SK-N-SH (cell line): Measurements from ENCODE around the gene GALNTL6. TPM values are rescaled to one million over a fixed set of nuclear protein-coding genes. Genes with fewer than 3 reads are reported as not detected.

Experiments used
- CTCF ChIA-PET: fragments of 300-600, 350-600 bp; formaldehyde crosslinking; extraction: SDS; loops from one replicate; lab custom pipeline; 2021; lab: Yijun Ruan, JAX
- POLR2A ChIA-PET: fragments of 350-600 bp; sonication (Branson Sonifier 250); formaldehyde crosslinking; extraction: SDS; loops from one replicate; lab custom pipeline; 2020; ENCODE audit warnings: antibody characterized with exemption, inconsistent platforms; lab: Yijun Ruan, JAX
- DNase-seq: peaks from one replicate; pipeline ENCODE4 v3.0.0; 2012
- H2AFZ ChIP-seq: fragments of 200-600 bp; sonication (generic); 2 replicates; pipeline ENCODE4 v1.8.1; 2016; ENCODE audit warnings: antibody characterized with exemption, mild to moderate bottlenecking, low read depth
- H3F3A ChIP-seq: fragments of 200-600 bp; sonication (generic); replicated peaks from 2 replicates; pipeline ENCODE3; 2016; ENCODE audit warnings: antibody characterized with exemption, mild to moderate bottlenecking; ENCODE audit not compliant: insufficient read depth
- H3K27ac ChIP-seq, 2 experiments: fragments of 200-500 bp in 1 of 2; fragments of 200-600 bp in 1 of 2; sonication (Bioruptor generic) in 1 of 2; sonication (generic), shearing (Covaris generic) in 1 of 2; 2 replicates each; pipeline versions ENCODE4 v1.5.1 to v1.6.1; 2014 to 2016; ENCODE audit warnings: low read depth in 2 of 2, inconsistent platforms in 1 of 2, low read length in 1 of 2, mild to moderate bottlenecking in 1 of 2, mixed read lengths in 1 of 2
- H3K27me3 ChIP-seq: fragments of 200-600 bp; sonication (generic), shearing (Covaris generic); 2 replicates; pipeline ENCODE4 v1.6.1; 2016; ENCODE audit warnings: mixed run types; ENCODE audit not compliant: insufficient read depth
- H3K36me3 ChIP-seq, 2 experiments: fragments of 200-500 bp in 1 of 2; fragments of 200-600 bp in 1 of 2; sonication (Bioruptor generic) in 1 of 2; sonication (generic) in 1 of 2; replicated peaks in 1 of 2; 2 replicates each; pipeline versions ENCODE3 to v1.5.1; 2014 to 2016; ENCODE audit warnings: low read length in 1 of 2, mild to moderate bottlenecking in 1 of 2; ENCODE audit not compliant: insufficient read depth in 2 of 2, control insufficient read depth in 1 of 2
- H3K4me1 ChIP-seq, 2 experiments: fragments of 200-500 bp in 1 of 2; fragments of 200-600 bp in 1 of 2; sonication (Bioruptor generic) in 1 of 2; sonication (generic), shearing (Covaris generic) in 1 of 2; 2 replicates each; pipeline versions ENCODE4 v1.5.1 to v1.6.1; 2014 to 2016; ENCODE audit warnings: low read depth in 1 of 2, low read length in 1 of 2, mixed run types in 1 of 2; ENCODE audit not compliant: insufficient read depth in 2 of 2, control insufficient read depth in 1 of 2
- H3K4me2 ChIP-seq: fragments of 200-600 bp; sonication (generic), shearing (Covaris generic); 2 replicates; pipeline ENCODE4 v1.6.1; 2017; ENCODE audit warnings: mixed run types
- H3K4me3 ChIP-seq, 2 experiments: fragments of 200-500 bp in 1 of 2; fragments of 200-600 bp in 1 of 2; sonication (Bioruptor generic) in 1 of 2; sonication (generic), shearing (Covaris generic) in 1 of 2; 2 replicates each; pipeline versions ENCODE4 v1.5.1 to v1.8.1; 2014 to 2016; ENCODE audit warnings: low read depth in 2 of 2, inconsistent platforms in 1 of 2, low read length in 1 of 2, mild to moderate bottlenecking in 1 of 2, mixed read lengths in 1 of 2, moderate library complexity in 1 of 2
- H3K79me2 ChIP-seq: fragments of 200-600 bp; sonication (generic); 2 replicates; pipeline ENCODE4 v1.8.1; 2017; ENCODE audit warnings: mild to moderate bottlenecking; ENCODE audit not compliant: insufficient read depth
- H3K9ac ChIP-seq: fragments of 200-600 bp; sonication (generic); 2 replicates; pipeline ENCODE4 v1.6.1; 2017; ENCODE audit warnings: mixed run types
- H3K9me2 ChIP-seq: fragments of 200-600 bp; sonication (generic); 2 replicates; pipeline ENCODE4 v1.6.1; 2017; ENCODE audit warnings: mixed run types
- H3K9me3 ChIP-seq: fragments of 200-600 bp; sonication (generic); 2 replicates; pipeline ENCODE4 v1.6.1; 2017; ENCODE audit warnings: mixed run types, mild to moderate bottlenecking, moderate library complexity
- H4K20me1 ChIP-seq: fragments of 200-600 bp; sonication (generic); 2 replicates; pipeline ENCODE4 v1.6.1; 2017; ENCODE audit warnings: mild to moderate bottlenecking, mixed run types; ENCODE audit not compliant: insufficient read depth
- CHD2 ChIP-seq: fragments of 150-350 bp; IDR thresholded peaks from 2 replicates; pipeline ENCODE4 v1.6.1; 2018; ENCODE audit warnings: low read length; ENCODE audit not compliant: partially characterized antibody
- ELF1 ChIP-seq: IDR thresholded peaks from 2 replicates; pipeline ENCODE4 v1.4.0; 2012
- EZH2phosphoT487 ChIP-seq: fragments of 200-600 bp; sonication (generic); IDR thresholded peaks from 2 replicates; pipeline ENCODE4 v1.6.1; 2017; ENCODE audit warnings: low read depth, mixed run types, mild to moderate bottlenecking, antibody characterized with exemption, moderate library complexity, borderline replicate concordance
- GATA2 ChIP-seq: sonication (generic); formaldehyde crosslinking; IDR thresholded peaks from 2 replicates; pipeline ENCODE4 v1.5.0; 2020; ENCODE audit warnings: mild to moderate bottlenecking, missing genetic modification reagents
- MEF2A ChIP-seq: IDR thresholded peaks from 2 replicates; pipeline ENCODE4 v1.4.0; 2012; ENCODE audit warnings: low read depth, borderline replicate concordance
- MXI1 ChIP-seq: IDR thresholded peaks from 2 replicates; pipeline ENCODE4 v1.6.1; 2012; ENCODE audit warnings: mild to moderate bottlenecking, low read depth, low read length, improper control_type of control experiment
- NRF1 ChIP-seq: IDR thresholded peaks from 2 replicates; pipeline ENCODE4 v1.6.1; 2012; ENCODE audit warnings: low read depth, mild to moderate bottlenecking, low read length
- PBX3 ChIP-seq: IDR thresholded peaks from 2 replicates; pipeline ENCODE4; 2012
- POLR2AphosphoS5 ChIP-seq: IDR thresholded peaks from 2 replicates; pipeline ENCODE4 v1.6.1; 2012; ENCODE audit warnings: low read depth, low read length
- RAD21 ChIP-seq: IDR thresholded peaks from 2 replicates; pipeline ENCODE4 v1.6.1; 2012; ENCODE audit warnings: mild to moderate bottlenecking, low read length
- REST ChIP-seq: IDR thresholded peaks from 2 replicates; pipeline ENCODE4 v1.6.1; 2012; ENCODE audit warnings: mild to moderate bottlenecking, low read depth, low read length, moderate library complexity
- RXRA ChIP-seq: IDR thresholded peaks from 2 replicates; pipeline ENCODE4 v1.4.0; 2012; ENCODE audit warnings: low read depth, mild to moderate bottlenecking, borderline replicate concordance
- SMC3 ChIP-seq: IDR thresholded peaks from 2 replicates; pipeline ENCODE4 v1.6.1; 2012; ENCODE audit warnings: low read depth, low read length, improper control_type of control experiment
- TAF1 ChIP-seq: IDR thresholded peaks from 2 replicates; pipeline ENCODE4 v1.6.1; 2012; ENCODE audit warnings: low read depth, mild to moderate bottlenecking, low read length, moderate library complexity, borderline replicate concordance
- TCF12 ChIP-seq: IDR thresholded peaks from 2 replicates; pipeline ENCODE4 v1.4.0; 2012
- WGBS: methylation state at CpG from one replicate; pipeline ENCODE4 v1.1.6; 2017; ENCODE audit warnings: low lambda C conversion rate; 5-methylcytosine and 5-hydroxymethylcytosine counted together
- polyA plus RNA-seq, 3 experiments: library from polyadenylated mRNA; depleted of rRNA; stranded (reverse); fragments of >200 nt; gene quantifications; 2 replicates each; pipeline ENCODE4 v1.2.3, GENCODE V29; 2012
- TF ChIP-seq, protein P1 (sequence below): fragments of 150-350 bp; IDR thresholded peaks from 2 replicates; pipeline ENCODE4 v1.6.1; 2017; ENCODE audit warnings: antibody characterized with exemption, low read length, low read depth, borderline replicate concordance
- TF ChIP-seq, protein P2 (sequence below): fragments of 200-600 bp; sonication (generic); IDR thresholded peaks from 2 replicates; pipeline ENCODE4 v1.6.1; 2017; ENCODE audit warnings: antibody characterized with exemption, mild to moderate bottlenecking, moderate library complexity

The GALNTL6 gene
- polyA plus RNA-seq, 1 of the 3 experiments (the other 2 are of a cell fraction): 0.07 TPM

GRCh38 chr4:172836661-172837060 lies 1023.5 kb downstream of the GALNTL6 start:
- TF ChIP-seq EZH2phosphoT487 (no peak), ELF1 (no peak), MEF2A (no peak), SMC3 (no peak), GATA2 (CRISPR knock-in tag) (no peak), RAD21 (no peak), REST (no peak), POLR2AphosphoS5 (no peak), PBX3 (no peak), TCF12 (no peak), RXRA (no peak), TAF1 (no peak), MXI1 (no peak), CHD2 (no peak), NRF1 (no peak)
- TF ChIP-seq, protein P1, sequence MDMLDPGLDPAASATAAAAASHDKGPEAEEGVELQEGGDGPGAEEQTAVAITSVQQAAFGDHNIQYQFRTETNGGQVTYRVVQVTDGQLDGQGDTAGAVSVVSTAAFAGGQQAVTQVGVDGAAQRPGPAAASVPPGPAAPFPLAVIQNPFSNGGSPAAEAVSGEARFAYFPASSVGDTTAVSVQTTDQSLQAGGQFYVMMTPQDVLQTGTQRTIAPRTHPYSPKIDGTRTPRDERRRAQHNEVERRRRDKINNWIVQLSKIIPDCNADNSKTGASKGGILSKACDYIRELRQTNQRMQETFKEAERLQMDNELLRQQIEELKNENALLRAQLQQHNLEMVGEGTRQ: no peak
- TF ChIP-seq, protein P2, sequence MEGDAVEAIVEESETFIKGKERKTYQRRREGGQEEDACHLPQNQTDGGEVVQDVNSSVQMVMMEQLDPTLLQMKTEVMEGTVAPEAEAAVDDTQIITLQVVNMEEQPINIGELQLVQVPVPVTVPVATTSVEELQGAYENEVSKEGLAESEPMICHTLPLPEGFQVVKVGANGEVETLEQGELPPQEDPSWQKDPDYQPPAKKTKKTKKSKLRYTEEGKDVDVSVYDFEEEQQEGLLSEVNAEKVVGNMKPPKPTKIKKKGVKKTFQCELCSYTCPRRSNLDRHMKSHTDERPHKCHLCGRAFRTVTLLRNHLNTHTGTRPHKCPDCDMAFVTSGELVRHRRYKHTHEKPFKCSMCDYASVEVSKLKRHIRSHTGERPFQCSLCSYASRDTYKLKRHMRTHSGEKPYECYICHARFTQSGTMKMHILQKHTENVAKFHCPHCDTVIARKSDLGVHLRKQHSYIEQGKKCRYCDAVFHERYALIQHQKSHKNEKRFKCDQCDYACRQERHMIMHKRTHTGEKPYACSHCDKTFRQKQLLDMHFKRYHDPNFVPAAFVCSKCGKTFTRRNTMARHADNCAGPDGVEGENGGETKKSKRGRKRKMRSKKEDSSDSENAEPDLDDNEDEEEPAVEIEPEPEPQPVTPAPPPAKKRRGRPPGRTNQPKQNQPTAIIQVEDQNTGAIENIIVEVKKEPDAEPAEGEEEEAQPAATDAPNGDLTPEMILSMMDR: no peak
- Histone ChIP-seq H2AFZ (no peak overlapping the region), H3K79me2 (no peaks in the 10 kb centered on the region), H3K27me3 (no peaks in the 10 kb centered on the region), H3K4me3 (no peak overlapping the region), H3K9me3 (no peaks in the 10 kb centered on the region), H3K36me3 (no peaks in the 10 kb centered on the region), H3K9ac (no peak overlapping the region), H3K4me1 (peaks cover 0 to 3% of the 10 kb centered on the region in 2 experiments; a peak in 1 of 4 replicates), H3F3A (no peaks in the 10 kb centered on the region), H3K4me2 (no peak overlapping the region), H3K9me2 (no peaks in the 10 kb centered on the region), H3K27ac (no peak overlapping the region), H4K20me1 (no peaks in the 10 kb centered on the region)
- no peak for DNase-seq
- POLR2A ChIA-PET: no interaction called here
- CTCF ChIA-PET: no interaction called here
- 62% methylated on average over 3 of the region's 3 CpGs for WGBS
